Measurements from ENCODE around the gene RIN2. TPM values are rescaled to one million over a fixed set of nuclear protein-coding genes. Genes with fewer than 3 reads are reported as not detected.

The RIN2 gene
- total RNA-seq, 1 donor, result 102 TPM

GRCh38 chr20:19737025-19737424 is 21.0 kb upstream of the RIN2 start:
- DNase-seq (ENCODE audit: low read depth), result peak; percentile 88
- no peak for TF ChIP-seq CTCF (IDR thresholded peaks at IDR 0.05; ENCODE audit: insufficient read depth, low read depth, low read length)
- no peak overlapping the region for H3K4me3 ChIP-seq (ENCODE audit: low read depth, low read length)

GRCh38 chr20:19738951-19739350 is 19.1 kb upstream of the RIN2 start:
- no peak for DNase-seq (ENCODE audit: low read depth)
- H3K4me3 ChIP-seq (ENCODE audit: low read depth, low read length), result no peak overlapping the region
- no peak for TF ChIP-seq CTCF (IDR thresholded peaks at IDR 0.05; ENCODE audit: insufficient read depth, low read depth, low read length)

- TF ChIP-seq CTCF (IDR thresholded peaks at IDR 0.05; ENCODE audit: insufficient read depth, low read depth, low read length), result no peak
- DNase-seq (ENCODE audit: low read depth), result no peak
- H3K4me3 ChIP-seq (ENCODE audit: low read depth, low read length), result no peak overlapping the region
Observed at GRCh38 chr20:19739351-19739750, 18.7 kb upstream of the RIN2 start.

- DNase-seq (ENCODE audit: low read depth), result no peak
- no peak overlapping the region for H3K4me3 ChIP-seq (ENCODE audit: low read depth, low read length)
- TF ChIP-seq CTCF (IDR thresholded peaks at IDR 0.05; ENCODE audit: insufficient read depth, low read depth, low read length), result no peak
Observed at GRCh38 chr20:19740512-19740911, 17.5 kb upstream of the RIN2 start.

- H3K4me3 ChIP-seq (ENCODE audit: low read depth, low read length), result no peak overlapping the region
- DNase-seq (ENCODE audit: low read depth), result no peak
- TF ChIP-seq CTCF (IDR thresholded peaks at IDR 0.05; ENCODE audit: insufficient read depth, low read depth, low read length), result no peak
Observed at GRCh38 chr20:19741924-19742323, 16.1 kb upstream of the RIN2 start.

GRCh38 chr20:19742974-19743639 is 15.0 kb upstream of the RIN2 start:
- no peak overlapping the region for H3K4me3 ChIP-seq (ENCODE audit: low read depth, low read length)
- DNase-seq (ENCODE audit: low read depth), result peak; percentile 20
- TF ChIP-seq CTCF (IDR thresholded peaks at IDR 0.05; ENCODE audit: insufficient read depth, low read depth, low read length), result no peak

- no peak for DNase-seq (ENCODE audit: low read depth)
- no peak for TF ChIP-seq CTCF (IDR thresholded peaks at IDR 0.05; ENCODE audit: insufficient read depth, low read depth, low read length)
- no peak overlapping the region for H3K4me3 ChIP-seq (ENCODE audit: low read depth, low read length)
Observed at GRCh38 chr20:19743640-19743995, 14.4 kb upstream of the RIN2 start.
